Measurements from ENCODE around the gene MS4A3. TPM values are rescaled to one million over a fixed set of nuclear protein-coding genes. Genes with fewer than 3 reads are reported as not detected.
"Not testable (repeated sequence)": the region's sequence is repeated elsewhere in the genome, so short reads cannot be mapped to it uniquely, and the experiment has no call there.

The MS4A3 gene
- total RNA-seq, 1 experiment from 2014 or later, result not detected

- no peak for DNase-seq (ENCODE audit: low read depth)
- in situ Hi-C loops (cut with HindIII; ENCODE audit: low pct_unique_long_range_greater_than_20kb, low sequenced_read_pairs), result no loop called here
Measured at GRCh38 chr11:60084631-60085273, 28.3 kb downstream of the MS4A3 start.

GRCh38 chr11:60085909-60086308, 29.4 kb downstream of the MS4A3 start:
- DNase-seq (ENCODE audit: low read depth), result no peak
- in situ Hi-C loops (cut with HindIII; ENCODE audit: low pct_unique_long_range_greater_than_20kb, low sequenced_read_pairs), result no loop called here

- in situ Hi-C loops (cut with HindIII; ENCODE audit: low pct_unique_long_range_greater_than_20kb, low sequenced_read_pairs), result no loop called here
- no peak for DNase-seq (ENCODE audit: low read depth)
Measured at GRCh38 chr11:60087239-60087638, 30.8 kb downstream of the MS4A3 start.

GRCh38 chr11:60088364-60088763, 31.9 kb downstream of the MS4A3 start, which contains the start of gene MS4A2:
Gene MS4A2 (plus strand): TSS chr11:60088664. CDS start chr11:60088766, 102 bp downstream.
- in situ Hi-C loops (cut with HindIII; ENCODE audit: low pct_unique_long_range_greater_than_20kb, low sequenced_read_pairs), result no loop called here
- DNase-seq (ENCODE audit: low read depth), result no peak

GRCh38 chr11:60095477-60096120, 39.1 kb downstream of the MS4A3 start:
- in situ Hi-C loops (cut with HindIII; ENCODE audit: low pct_unique_long_range_greater_than_20kb, low sequenced_read_pairs), result no loop called here

GRCh38 chr11:60097189-60097588, 40.7 kb downstream of the MS4A3 start:
- in situ Hi-C loops (cut with HindIII; ENCODE audit: low pct_unique_long_range_greater_than_20kb, low sequenced_read_pairs), result no loop called here
- DNase-seq (ENCODE audit: low read depth), result no peak

More at GRCh38 chr11:60095477-60096120, 39.1 kb downstream of the MS4A3 start:
- no peak for DNase-seq (ENCODE audit: low read depth)

- in situ Hi-C loops (cut with HindIII; ENCODE audit: low pct_unique_long_range_greater_than_20kb, low sequenced_read_pairs), result no loop called here
- peak; percentile 17 for DNase-seq (ENCODE audit: low read depth)
Measured at GRCh38 chr11:60098508-60098907, 42.0 kb downstream of the MS4A3 start.

- in situ Hi-C loops (cut with HindIII; ENCODE audit: low pct_unique_long_range_greater_than_20kb, low sequenced_read_pairs), result no loop called here
- no peak for DNase-seq (ENCODE audit: low read depth)
Measured at GRCh38 chr11:60100516-60100915, 44.1 kb downstream of the MS4A3 start.

- in situ Hi-C loops (cut with HindIII; ENCODE audit: low pct_unique_long_range_greater_than_20kb, low sequenced_read_pairs), result not testable (repeated sequence)
Measured at GRCh38 chr11:60101368-60101767, 44.9 kb downstream of the MS4A3 start.

GRCh38 chr11:60104471-60105115, 48.1 kb downstream of the MS4A3 start:
- in situ Hi-C loops (cut with HindIII; ENCODE audit: low pct_unique_long_range_greater_than_20kb, low sequenced_read_pairs), result not testable (repeated sequence)

More at GRCh38 chr11:60101368-60101767, 44.9 kb downstream of the MS4A3 start:
- DNase-seq (ENCODE audit: low read depth), result not testable (repeated sequence)

GRCh38 chr11:60108631-60109030, 52.2 kb downstream of the MS4A3 start:
- DNase-seq (ENCODE audit: low read depth); in situ Hi-C loops (cut with HindIII; ENCODE audit: low pct_unique_long_range_greater_than_20kb, low sequenced_read_pairs): not testable (repeated sequence)

More at GRCh38 chr11:60104471-60105115, 48.1 kb downstream of the MS4A3 start:
- DNase-seq (ENCODE audit: low read depth), result not testable (repeated sequence)

GRCh38 chr11:60111793-60112192, 55.3 kb downstream of the MS4A3 start:
- DNase-seq (ENCODE audit: low read depth), result no peak
- in situ Hi-C loops (cut with HindIII; ENCODE audit: low pct_unique_long_range_greater_than_20kb, low sequenced_read_pairs), result no loop called here

- in situ Hi-C loops (cut with HindIII; ENCODE audit: low pct_unique_long_range_greater_than_20kb, low sequenced_read_pairs), result no loop called here
- DNase-seq (ENCODE audit: low read depth), result no peak
Measured at GRCh38 chr11:60116996-60117790, 60.7 kb downstream of the MS4A3 start.

GRCh38 chr11:60118338-60118737, 61.9 kb downstream of the MS4A3 start:
- DNase-seq (ENCODE audit: low read depth), result no peak
- in situ Hi-C loops (cut with HindIII; ENCODE audit: low pct_unique_long_range_greater_than_20kb, low sequenced_read_pairs), result no loop called here

- in situ Hi-C loops (cut with HindIII; ENCODE audit: low pct_unique_long_range_greater_than_20kb, low sequenced_read_pairs), result no loop called here
- DNase-seq (ENCODE audit: low read depth), result no peak
Measured at GRCh38 chr11:60119710-60120109, 63.2 kb downstream of the MS4A3 start.
